B cell (primary cell): ENCODE results near the gene MSH2.

Experiments used
- CTCF ChIP-seq: fragments of 200-600 bp; IDR thresholded peaks from one replicate; pipeline ENCODE4 v1.8.0; 2022; ENCODE audit warnings: antibody characterized with exemption, mild to moderate bottlenecking
- EZH2 ChIP-seq: IDR thresholded peaks from 2 replicates; pipeline ENCODE4 v1.6.1; 2012; ENCODE audit warnings: borderline replicate concordance, low read depth, mild to moderate bottlenecking, moderate library complexity, low read length; ENCODE audit not compliant: insufficient read depth, poor library complexity, severe bottlenecking

DNA sequence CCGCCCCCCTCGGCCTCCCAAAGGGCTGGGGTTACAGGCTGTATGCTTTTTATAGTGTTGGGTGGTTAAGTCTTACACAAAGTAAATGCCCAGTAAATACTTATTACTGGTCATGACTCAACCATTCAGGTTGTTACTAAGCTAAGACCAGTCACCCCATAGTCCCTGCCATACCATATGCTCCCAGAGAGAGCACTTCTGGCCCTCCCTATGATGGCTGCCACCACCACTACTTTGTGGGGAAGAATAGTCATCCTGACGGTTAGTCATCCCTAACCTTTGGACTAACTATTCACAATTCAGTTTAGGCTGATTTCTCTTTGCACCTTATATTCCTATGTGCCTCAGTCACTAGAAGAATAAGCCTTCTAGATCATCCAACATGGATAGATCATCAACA is 42.0 kb upstream of the MSH2 start:
- TF ChIP-seq CTCF (no peak), EZH2 (no peak)
